GM18526 (cell line): ENCODE results near the gene DYNC1H1.

Experiments used
- POLR2A ChIP-seq: IDR thresholded peaks from 3 replicates; pipeline ENCODE4 v1.6.1; 2011; ENCODE audit not compliant: insufficient read length; ENCODE audit errors: extremely low read depth

DYNC1H1 gene

GRCh38 chr14:101997429-101998336 is 33.3 kb downstream of the DYNC1H1 start:
- TF ChIP-seq POLR2A: no peak

DNA sequence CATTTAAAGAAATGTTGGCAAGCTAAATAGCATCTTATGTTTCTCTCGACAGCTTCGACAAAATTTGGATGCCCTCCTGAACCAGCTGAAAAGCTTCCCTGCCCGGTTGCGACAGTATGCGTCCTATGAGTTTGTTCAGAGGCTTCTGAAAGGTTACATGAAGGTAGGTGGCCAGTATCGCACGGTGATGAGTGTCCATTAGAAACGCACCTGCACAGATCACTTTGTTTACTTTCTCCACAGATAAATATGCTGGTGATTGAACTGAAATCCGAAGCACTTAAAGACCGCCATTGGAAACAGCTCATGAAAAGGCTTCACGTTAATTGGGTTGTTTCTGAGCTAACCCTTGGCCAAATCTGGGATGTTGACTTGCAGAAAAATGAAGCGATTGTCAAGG is 36.5 kb downstream of the DYNC1H1 start:
- TF ChIP-seq POLR2A: no peak

- no peak for TF ChIP-seq POLR2A
These were observed 41.0 kb downstream of the DYNC1H1 start for GRCh38 chr14:102005336-102005735.

GRCh38 chr14:102007916-102008418 is 43.6 kb downstream of the DYNC1H1 start:
- no peak for TF ChIP-seq POLR2A

DNA sequence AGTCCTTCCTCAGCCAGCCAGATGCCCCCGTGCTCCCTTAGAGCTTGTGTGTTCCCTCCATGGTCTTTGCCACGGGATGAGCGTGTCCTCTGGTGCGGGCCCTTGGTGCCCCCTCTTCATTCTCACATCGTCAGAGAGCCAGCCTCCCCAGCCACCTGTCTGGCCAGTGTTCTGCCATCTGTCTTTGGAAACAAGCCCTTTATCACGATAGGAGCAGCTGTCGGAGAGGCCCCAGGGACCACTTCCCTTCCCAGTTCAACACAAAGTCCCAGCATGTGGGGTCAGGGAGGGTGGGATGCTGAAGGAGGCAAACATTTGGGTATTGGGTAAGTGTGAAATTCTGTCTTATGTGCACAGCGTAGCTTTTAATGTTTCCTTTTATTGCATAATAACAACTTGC is 44.5 kb downstream of the DYNC1H1 start:
- no peak for TF ChIP-seq POLR2A

GRCh38 chr14:102011631-102012030 is 47.3 kb downstream of the DYNC1H1 start:
- no peak for TF ChIP-seq POLR2A

- no peak for TF ChIP-seq POLR2A
These were observed 48.0 kb downstream of the DYNC1H1 start for GRCh38 chr14:102012336-102012735.

GRCh38 chr14:102013669-102014200 is 49.4 kb downstream of the DYNC1H1 start:
- TF ChIP-seq POLR2A: no peak

GRCh38 chr14:102015045-102015685 is 50.8 kb downstream of the DYNC1H1 start:
- TF ChIP-seq POLR2A: no peak

DNA sequence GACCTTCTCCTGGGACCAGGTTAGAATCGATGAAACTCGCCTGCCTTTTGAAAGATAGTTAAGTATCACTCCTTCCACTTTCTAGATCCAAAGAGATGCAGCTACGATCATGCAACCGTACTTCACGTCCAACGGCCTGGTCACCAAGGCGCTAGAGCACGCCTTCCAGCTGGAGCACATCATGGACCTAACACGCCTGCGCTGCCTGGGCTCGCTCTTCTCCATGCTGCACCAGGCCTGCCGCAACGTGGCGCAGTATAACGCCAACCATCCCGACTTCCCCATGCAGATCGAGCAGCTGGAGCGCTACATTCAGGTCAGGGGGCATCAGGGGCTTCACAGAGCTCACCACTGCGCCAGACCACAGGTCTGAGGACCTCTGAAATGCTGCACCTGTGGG is 51.4 kb downstream of the DYNC1H1 start:
- TF ChIP-seq POLR2A: no peak

DNA sequence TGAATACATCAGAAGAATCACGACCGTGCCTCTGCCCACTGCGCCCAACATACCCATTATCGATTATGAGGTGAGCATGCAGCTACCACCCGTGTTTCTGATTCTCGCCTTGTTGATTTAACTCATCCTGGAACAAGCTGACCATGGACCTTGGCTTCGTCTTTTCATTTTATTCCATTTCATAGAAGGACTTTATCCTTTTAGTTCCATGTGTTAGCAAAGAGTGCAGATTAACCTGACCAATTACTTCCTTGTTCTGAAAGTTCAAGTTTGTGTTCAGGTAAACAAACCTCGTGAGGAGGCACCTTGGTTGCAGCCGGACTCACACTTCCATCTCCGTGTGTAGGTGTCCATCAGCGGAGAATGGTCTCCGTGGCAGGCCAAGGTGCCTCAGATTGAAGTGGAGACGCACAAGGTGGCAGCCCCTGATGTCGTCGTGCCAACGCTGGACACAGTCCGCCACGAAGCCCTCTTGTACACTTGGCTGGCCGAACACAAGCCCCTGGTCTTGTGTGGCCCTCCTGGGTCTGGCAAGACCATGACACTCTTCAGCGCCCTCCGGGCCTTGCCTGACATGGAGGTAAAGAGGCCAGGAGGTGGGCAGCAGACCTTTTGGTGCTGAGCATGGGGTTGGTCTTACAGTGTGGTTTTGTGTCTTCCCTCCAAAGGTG is 52.2 kb downstream of the DYNC1H1 start:
- TF ChIP-seq POLR2A: no peak

DNA sequence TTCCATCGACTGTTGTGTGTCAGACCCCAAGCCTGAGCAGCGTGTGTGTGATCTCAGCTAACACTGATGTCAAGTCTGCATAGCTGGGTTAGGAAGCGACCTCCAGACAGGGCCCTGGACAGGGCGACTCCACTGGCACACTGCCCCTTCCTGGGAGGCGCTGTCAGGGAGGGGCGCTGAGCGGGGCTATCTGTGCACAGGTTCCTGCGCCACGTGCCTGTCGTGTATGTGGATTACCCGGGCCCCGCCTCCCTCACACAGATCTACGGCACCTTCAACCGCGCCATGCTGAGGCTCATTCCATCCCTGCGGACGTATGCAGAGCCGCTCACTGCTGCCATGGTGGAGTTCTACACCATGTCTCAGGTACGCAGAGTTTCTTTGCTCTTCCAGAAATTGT is 53.9 kb downstream of the DYNC1H1 start:
- no peak for TF ChIP-seq POLR2A

- no peak for TF ChIP-seq POLR2A
These were observed 54.7 kb downstream of the DYNC1H1 start for GRCh38 chr14:102019006-102019540.

- TF ChIP-seq POLR2A: no peak
These were observed 55.9 kb downstream of the DYNC1H1 start for GRCh38 chr14:102020058-102020971.
